ENCODE data around the gene TAAR6. TPM values are rescaled to one million over a fixed set of nuclear protein-coding genes. Genes with fewer than 3 reads are reported as not detected.

TAAR6 gene
- total and polyA plus RNA-seq, 4 donors: not detected

- no peaks in the 10 kb centered on the region for H3K9me3 ChIP-seq (ENCODE audit: control insufficient read depth in 4 of 4, insufficient read depth in 3 of 4, low read length in 3 of 4)
- H3K9ac ChIP-seq (ENCODE audit: insufficient read depth in 1 of 2, low read length in 2 of 2): no peak overlapping the region
- TF ChIP-seq, protein P1, sequence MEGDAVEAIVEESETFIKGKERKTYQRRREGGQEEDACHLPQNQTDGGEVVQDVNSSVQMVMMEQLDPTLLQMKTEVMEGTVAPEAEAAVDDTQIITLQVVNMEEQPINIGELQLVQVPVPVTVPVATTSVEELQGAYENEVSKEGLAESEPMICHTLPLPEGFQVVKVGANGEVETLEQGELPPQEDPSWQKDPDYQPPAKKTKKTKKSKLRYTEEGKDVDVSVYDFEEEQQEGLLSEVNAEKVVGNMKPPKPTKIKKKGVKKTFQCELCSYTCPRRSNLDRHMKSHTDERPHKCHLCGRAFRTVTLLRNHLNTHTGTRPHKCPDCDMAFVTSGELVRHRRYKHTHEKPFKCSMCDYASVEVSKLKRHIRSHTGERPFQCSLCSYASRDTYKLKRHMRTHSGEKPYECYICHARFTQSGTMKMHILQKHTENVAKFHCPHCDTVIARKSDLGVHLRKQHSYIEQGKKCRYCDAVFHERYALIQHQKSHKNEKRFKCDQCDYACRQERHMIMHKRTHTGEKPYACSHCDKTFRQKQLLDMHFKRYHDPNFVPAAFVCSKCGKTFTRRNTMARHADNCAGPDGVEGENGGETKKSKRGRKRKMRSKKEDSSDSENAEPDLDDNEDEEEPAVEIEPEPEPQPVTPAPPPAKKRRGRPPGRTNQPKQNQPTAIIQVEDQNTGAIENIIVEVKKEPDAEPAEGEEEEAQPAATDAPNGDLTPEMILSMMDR (IDR thresholded peaks at IDR 0.05; ENCODE audit: control extremely low read depth, extremely low read depth): no peak
- WGBS, 2 donors: 84 to 93% methylated on average over 1 of the region's 1 CpG
- H3K36me3 ChIP-seq (ENCODE audit: control insufficient read depth in 4 of 4, insufficient read depth in 4 of 4, low read length in 4 of 4): no peaks in the 10 kb centered on the region
- ATAC-seq (ENCODE audit: insufficient read depth, low FRiP score) (no peak), DNase-seq (no peak)
- H3K4me3 ChIP-seq: no peak overlapping the region
- no peaks in the 10 kb centered on the region for H3K4me1 ChIP-seq (ENCODE audit: control insufficient read depth in 5 of 5, insufficient read depth in 5 of 5, low read length in 5 of 5)
- H3K27me3 ChIP-seq (ENCODE audit: control insufficient read depth in 3 of 3, insufficient read depth in 3 of 3, low read length in 2 of 3): no peaks in the 10 kb centered on the region
- no peak overlapping the region for H3K27ac ChIP-seq (ENCODE audit: low read depth in 1 of 2, low read length in 1 of 2)
Measured at GRCh38 chr6:132584698-132585097, 14.6 kb downstream of the TAAR6 start.

DNA sequence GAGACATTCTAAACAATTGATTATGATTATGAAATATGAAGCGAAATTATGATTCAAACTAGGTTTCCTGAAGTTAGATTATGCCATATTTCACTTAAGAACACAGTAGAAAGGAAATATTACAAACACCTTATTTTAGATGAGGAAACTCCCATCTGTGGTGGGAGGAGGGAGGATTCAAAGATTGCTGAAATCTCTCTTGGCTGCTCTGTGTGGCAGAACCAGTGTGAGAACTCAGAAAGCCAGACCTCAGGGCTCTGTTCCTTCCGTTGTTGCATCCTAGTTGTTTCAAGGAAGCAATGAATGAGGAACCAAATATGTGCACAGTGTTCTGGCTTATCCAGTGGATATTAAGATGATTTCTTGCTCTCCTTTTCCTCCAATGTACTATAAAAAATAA lies 17.3 kb downstream of the TAAR6 start:
- H3K27me3 ChIP-seq (ENCODE audit: control insufficient read depth in 3 of 3, insufficient read depth in 3 of 3, low read length in 2 of 3): no peaks in the 10 kb centered on the region
- no peaks in the 10 kb centered on the region for H3K36me3 ChIP-seq (ENCODE audit: control insufficient read depth in 4 of 4, insufficient read depth in 4 of 4, low read length in 4 of 4)
- ATAC-seq (ENCODE audit: insufficient read depth, low FRiP score) (peak; percentile 6), DNase-seq (no peak)
- H3K9me3 ChIP-seq (ENCODE audit: control insufficient read depth in 4 of 4, insufficient read depth in 3 of 4, low read length in 3 of 4): no peaks in the 10 kb centered on the region
- no peak overlapping the region for H3K4me3 ChIP-seq
- no peaks in the 10 kb centered on the region for H3K4me1 ChIP-seq (ENCODE audit: control insufficient read depth in 5 of 5, insufficient read depth in 5 of 5, low read length in 5 of 5)
- TF ChIP-seq, protein P1 (IDR thresholded peaks at IDR 0.05; ENCODE audit: control extremely low read depth, extremely low read depth): no peak
- 32 to 55% methylated on average over 2 of the region's 2 CpGs for WGBS, 2 donors
- H3K27ac ChIP-seq (ENCODE audit: low read depth in 1 of 2, low read length in 1 of 2): no peak overlapping the region
- no peak overlapping the region for H3K9ac ChIP-seq (ENCODE audit: insufficient read depth in 1 of 2, low read length in 2 of 2)

DNA sequence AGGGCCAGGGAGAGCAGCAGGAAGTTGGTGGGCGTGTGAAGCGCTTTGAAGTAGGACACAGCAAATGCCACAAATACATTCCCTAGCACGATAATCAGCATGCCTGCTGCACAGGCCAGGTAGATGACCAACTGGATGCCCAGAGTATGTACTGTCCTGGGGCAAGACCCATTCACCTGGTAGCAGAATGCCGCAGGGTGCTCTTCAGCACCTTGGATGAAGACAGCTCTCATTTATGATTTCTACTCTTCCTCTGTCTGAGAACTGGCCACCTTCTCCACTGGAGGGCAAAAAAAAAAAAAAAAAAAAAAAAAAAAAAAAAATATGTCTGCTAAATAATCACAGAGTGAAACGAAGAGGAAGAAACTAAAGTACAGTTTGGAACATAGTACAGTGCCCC lies 19.3 kb downstream of the TAAR6 start, which contains the start of gene TAAR5:
TSS of gene TAAR5 (minus strand) at position 288 of the 400 bp plus-strand sequence. CDS start at position 233, 55 bp downstream.
- no peak within 1 kb of the TSS for H3K9ac ChIP-seq (ENCODE audit: insufficient read depth in 1 of 2, low read length in 2 of 2)
- H3K27ac ChIP-seq (ENCODE audit: low read depth in 1 of 2, low read length in 1 of 2): no peak within 1 kb of the TSS
- DNase-seq (no peak), ATAC-seq (ENCODE audit: insufficient read depth, low FRiP score) (no peak)
- WGBS, 2 donors: 76 to 81% methylated on average over 5 of the region's 5 CpGs
- no peaks in the 10 kb centered on the region for H3K4me1 ChIP-seq (ENCODE audit: control insufficient read depth in 5 of 5, insufficient read depth in 5 of 5, low read length in 5 of 5)
- H3K36me3 ChIP-seq (ENCODE audit: control insufficient read depth in 4 of 4, insufficient read depth in 4 of 4, low read length in 4 of 4): no peaks in the 10 kb centered on the region
- H3K27me3 ChIP-seq (ENCODE audit: control insufficient read depth in 3 of 3, insufficient read depth in 3 of 3, low read length in 2 of 3): no peaks in the 10 kb centered on the region
- no peak within 1 kb of the TSS for H3K4me3 ChIP-seq
- H3K9me3 ChIP-seq (ENCODE audit: control insufficient read depth in 4 of 4, insufficient read depth in 3 of 4, low read length in 3 of 4): no peaks in the 10 kb centered on the region
- TF ChIP-seq, protein P1 (IDR thresholded peaks at IDR 0.05; ENCODE audit: control extremely low read depth, extremely low read depth): no peak

DNA sequence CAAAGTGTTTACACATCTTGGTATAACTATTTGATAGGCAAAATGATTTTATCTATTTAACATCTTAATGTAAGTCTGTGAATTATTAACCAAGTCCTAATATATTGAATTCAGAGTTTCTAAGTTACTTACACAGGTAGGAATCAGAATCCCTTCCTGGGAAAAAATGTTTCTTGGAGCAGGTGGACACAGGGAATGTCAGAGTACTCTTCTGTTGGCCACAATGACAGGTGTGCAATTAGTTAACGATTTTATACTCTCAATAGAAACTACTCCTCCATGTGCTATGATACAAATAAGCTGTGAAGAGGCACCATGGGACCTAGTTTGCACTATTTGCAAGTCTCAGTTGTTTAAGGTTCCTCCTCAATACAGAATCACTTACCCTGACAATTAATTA lies 20.2 kb downstream of the TAAR6 start:
- Histone ChIP-seq H3K4me1 (ENCODE audit: control insufficient read depth in 5 of 5, insufficient read depth in 5 of 5, low read length in 5 of 5) (no peaks in the 10 kb centered on the region), H3K9ac (ENCODE audit: insufficient read depth in 1 of 2, low read length in 2 of 2) (no peak overlapping the region), H3K4me3 (no peak overlapping the region), H3K27ac (ENCODE audit: low read depth in 1 of 2, low read length in 1 of 2) (no peak overlapping the region), H3K36me3 (ENCODE audit: control insufficient read depth in 4 of 4, insufficient read depth in 4 of 4, low read length in 4 of 4) (no peaks in the 10 kb centered on the region), H3K9me3 (ENCODE audit: control insufficient read depth in 4 of 4, insufficient read depth in 3 of 4, low read length in 3 of 4) (no peaks in the 10 kb centered on the region), H3K27me3 (ENCODE audit: control insufficient read depth in 3 of 3, insufficient read depth in 3 of 3, low read length in 2 of 3) (no peaks in the 10 kb centered on the region)
- TF ChIP-seq, protein P1 (IDR thresholded peaks at IDR 0.05; ENCODE audit: control extremely low read depth, extremely low read depth): no peak
- ATAC-seq (ENCODE audit: insufficient read depth, low FRiP score): no peak
- 81 to 94% methylated on average over 1 of the region's 1 CpG for WGBS, 2 donors
- no peak for DNase-seq

Measured in lung (tissue), 12 donors.